Measurements from ENCODE around the gene STRN4.
"Not testable (repeated sequence)": the region's sequence is repeated elsewhere in the genome, so short reads cannot be mapped to it uniquely, and the experiment has no call there.

- not testable (repeated sequence) for TF ChIP-seq POLR2A, CTCF (IDR thresholded peaks at IDR 0.05)
Measured at GRCh38 chr19:46777956-46778645, 31.9 kb upstream of the STRN4 start.

Data from esophagus squamous epithelium (tissue), 4 donors.